ENCODE data around the gene RFX4.

DNA sequence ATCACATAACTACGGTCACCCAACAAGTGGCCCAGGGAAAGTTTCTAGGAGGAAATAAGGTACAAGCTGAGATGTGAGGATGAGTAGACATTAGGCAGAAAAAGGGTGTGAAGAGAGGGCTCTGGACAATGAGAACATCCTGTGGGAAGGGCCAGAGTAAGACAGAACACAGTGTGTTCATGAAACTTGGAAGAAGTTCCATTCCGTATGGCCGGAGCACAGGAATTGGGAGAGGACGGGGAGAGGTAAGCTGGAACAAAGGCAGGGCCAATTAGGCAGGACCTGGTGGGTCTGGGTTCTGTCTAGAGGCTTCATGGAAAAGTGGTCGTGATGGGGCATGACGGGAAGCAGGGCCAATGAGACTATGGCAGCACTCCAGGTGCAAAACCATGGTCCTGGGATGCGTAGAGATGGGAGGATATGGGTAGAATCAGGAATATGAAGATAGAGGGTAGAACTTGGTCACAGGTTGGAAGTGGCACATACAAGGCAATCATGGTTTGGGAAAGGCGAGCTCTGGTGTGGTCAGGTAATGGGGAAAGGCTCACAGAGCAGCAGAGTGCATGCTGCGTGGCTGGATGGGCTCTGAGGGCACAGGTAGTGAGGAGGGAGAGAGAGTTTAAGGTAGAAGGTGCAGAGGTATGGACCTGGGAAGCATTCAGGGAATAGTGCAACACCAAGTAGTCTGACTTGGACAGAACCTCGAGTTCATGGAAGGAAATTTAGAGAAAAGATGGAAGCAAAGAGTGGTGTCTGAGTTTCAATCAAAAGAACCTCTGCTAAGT lies 93.0 kb downstream of the RFX4 start:
- TF ChIP-seq, protein P1, sequence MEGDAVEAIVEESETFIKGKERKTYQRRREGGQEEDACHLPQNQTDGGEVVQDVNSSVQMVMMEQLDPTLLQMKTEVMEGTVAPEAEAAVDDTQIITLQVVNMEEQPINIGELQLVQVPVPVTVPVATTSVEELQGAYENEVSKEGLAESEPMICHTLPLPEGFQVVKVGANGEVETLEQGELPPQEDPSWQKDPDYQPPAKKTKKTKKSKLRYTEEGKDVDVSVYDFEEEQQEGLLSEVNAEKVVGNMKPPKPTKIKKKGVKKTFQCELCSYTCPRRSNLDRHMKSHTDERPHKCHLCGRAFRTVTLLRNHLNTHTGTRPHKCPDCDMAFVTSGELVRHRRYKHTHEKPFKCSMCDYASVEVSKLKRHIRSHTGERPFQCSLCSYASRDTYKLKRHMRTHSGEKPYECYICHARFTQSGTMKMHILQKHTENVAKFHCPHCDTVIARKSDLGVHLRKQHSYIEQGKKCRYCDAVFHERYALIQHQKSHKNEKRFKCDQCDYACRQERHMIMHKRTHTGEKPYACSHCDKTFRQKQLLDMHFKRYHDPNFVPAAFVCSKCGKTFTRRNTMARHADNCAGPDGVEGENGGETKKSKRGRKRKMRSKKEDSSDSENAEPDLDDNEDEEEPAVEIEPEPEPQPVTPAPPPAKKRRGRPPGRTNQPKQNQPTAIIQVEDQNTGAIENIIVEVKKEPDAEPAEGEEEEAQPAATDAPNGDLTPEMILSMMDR (IDR thresholded peaks at IDR 0.05), result no peak
- no peak for TF ChIP-seq POLR2A (IDR thresholded peaks at IDR 0.05)

Data from adrenal gland (tissue), 5 donors.